ENCODE data around the gene MYMK. TPM values are rescaled to one million over a fixed set of nuclear protein-coding genes. Genes with fewer than 3 reads are reported as not detected.

MYMK gene
- total and polyA plus RNA-seq, 2 of the 13 experiments (the other 11 are each of a cell fraction or from before 2014, with no cell fraction given), result not detected

DNA sequence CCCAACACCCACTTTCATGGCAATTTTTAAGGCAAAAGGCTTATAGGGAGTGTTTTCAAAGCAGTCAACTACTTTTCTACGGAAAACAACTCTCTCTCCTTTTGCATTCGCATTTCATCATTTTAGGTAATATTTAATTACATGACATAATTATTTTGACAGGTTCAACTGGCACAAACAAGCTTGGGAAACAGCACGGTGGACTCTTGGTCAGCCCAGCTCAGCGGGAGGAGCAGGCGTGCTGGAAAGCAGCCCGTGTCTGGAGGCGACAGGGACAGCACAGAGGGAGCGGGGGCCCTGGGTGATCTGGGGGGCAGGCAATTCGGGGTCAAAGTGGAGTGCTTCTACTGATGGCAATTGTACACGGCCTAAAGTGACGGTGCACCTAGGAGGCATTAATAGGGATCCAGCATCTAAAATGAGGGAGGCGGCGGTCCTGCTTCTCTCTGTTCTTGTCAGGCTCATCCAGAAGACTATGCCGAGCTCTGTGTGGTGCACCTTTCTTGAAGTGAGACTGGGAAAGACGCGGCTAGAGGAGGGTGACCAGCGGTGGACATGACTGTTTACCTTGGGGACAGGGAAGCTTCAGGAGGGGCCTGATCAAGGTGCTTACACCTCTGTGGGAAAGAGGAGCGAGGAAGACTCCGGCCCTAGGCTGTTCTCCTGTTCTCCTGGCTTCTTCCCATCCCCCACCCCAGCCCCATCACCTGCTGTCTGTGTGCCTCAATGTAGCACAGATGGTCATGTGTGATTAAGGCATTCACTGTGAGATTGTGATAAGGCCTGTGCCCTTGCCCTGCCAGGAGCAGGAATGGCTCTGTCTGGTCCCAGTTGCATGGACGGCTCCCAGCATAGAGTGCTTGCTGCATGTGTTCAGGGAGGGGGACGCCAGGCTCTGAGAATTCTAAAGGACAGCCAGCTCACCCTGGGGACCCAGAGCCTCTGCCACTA is 3.4 kb downstream of the MYMK start (continued):
- TF ChIP-seq, protein P1, sequence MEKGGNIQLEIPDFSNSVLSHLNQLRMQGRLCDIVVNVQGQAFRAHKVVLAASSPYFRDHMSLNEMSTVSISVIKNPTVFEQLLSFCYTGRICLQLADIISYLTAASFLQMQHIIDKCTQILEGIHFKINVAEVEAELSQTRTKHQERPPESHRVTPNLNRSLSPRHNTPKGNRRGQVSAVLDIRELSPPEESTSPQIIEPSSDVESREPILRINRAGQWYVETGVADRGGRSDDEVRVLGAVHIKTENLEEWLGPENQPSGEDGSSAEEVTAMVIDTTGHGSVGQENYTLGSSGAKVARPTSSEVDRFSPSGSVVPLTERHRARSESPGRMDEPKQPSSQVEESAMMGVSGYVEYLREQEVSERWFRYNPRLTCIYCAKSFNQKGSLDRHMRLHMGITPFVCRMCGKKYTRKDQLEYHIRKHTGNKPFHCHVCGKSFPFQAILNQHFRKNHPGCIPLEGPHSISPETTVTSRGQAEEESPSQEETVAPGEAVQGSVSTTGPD (CRISPR knock-in tag; IDR thresholded peaks at IDR 0.05), result no peak
- TF ChIP-seq NFE2 (CRISPR knock-in tag; IDR thresholded peaks at IDR 0.05), result no peak
- no peak for TF ChIP-seq PAX8 (CRISPR knock-in tag; IDR thresholded peaks at IDR 0.05; ENCODE audit: borderline replicate concordance)
- no peak for TF ChIP-seq PLRG1 (conservative IDR thresholded peaks at IDR 0.05)
- TF ChIP-seq, protein P2, sequence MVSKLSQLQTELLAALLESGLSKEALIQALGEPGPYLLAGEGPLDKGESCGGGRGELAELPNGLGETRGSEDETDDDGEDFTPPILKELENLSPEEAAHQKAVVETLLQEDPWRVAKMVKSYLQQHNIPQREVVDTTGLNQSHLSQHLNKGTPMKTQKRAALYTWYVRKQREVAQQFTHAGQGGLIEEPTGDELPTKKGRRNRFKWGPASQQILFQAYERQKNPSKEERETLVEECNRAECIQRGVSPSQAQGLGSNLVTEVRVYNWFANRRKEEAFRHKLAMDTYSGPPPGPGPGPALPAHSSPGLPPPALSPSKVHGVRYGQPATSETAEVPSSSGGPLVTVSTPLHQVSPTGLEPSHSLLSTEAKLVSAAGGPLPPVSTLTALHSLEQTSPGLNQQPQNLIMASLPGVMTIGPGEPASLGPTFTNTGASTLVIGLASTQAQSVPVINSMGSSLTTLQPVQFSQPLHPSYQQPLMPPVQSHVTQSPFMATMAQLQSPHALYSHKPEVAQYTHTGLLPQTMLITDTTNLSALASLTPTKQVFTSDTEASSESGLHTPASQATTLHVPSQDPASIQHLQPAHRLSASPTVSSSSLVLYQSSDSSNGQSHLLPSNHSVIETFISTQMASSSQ (IDR thresholded peaks at IDR 0.05; ENCODE audit: low read depth), result peak; percentile 38; the same call in 1 of the 2 replicates
- TF ChIP-seq, protein P2 (CRISPR knock-in tag; IDR thresholded peaks at IDR 0.05; ENCODE audit: borderline replicate concordance), result no peak
- no peak for TF ChIP-seq TAF1 (CRISPR knock-in tag; IDR thresholded peaks at IDR 0.05)
- TF ChIP-seq SALL1 (CRISPR knock-in tag; IDR thresholded peaks at IDR 0.05), result peak; percentile 24; the same call in 1 of the 2 replicates
- TF ChIP-seq ZKSCAN1 (IDR thresholded peaks at IDR 0.05; ENCODE audit: low read length), result no peak
- TF ChIP-seq, protein P3, sequence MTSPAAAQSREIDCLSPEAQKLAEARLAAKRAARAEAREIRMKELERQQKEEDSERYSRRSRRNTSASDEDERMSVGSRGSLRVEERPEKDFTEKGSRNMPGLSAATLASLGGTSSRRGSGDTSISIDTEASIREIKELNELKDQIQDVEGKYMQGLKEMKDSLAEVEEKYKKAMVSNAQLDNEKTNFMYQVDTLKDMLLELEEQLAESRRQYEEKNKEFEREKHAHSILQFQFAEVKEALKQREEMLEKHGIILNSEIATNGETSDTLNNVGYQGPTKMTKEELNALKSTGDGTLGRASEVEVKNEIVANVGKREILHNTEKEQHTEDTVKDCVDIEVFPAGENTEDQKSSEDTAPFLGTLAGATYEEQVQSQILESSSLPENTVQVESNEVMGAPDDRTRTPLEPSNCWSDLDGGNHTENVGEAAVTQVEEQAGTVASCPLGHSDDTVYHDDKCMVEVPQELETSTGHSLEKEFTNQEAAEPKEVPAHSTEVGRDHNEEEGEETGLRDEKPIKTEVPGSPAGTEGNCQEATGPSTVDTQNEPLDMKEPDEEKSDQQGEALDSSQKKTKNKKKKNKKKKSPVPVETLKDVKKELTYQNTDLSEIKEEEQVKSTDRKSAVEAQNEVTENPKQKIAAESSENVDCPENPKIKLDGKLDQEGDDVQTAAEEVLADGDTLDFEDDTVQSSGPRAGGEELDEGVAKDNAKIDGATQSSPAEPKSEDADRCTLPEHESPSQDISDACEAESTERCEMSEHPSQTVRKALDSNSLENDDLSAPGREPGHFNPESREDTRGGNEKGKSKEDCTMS (CRISPR knock-in tag; conservative IDR thresholded peaks at IDR 0.05), result no peak
- TF ChIP-seq, protein P4, sequence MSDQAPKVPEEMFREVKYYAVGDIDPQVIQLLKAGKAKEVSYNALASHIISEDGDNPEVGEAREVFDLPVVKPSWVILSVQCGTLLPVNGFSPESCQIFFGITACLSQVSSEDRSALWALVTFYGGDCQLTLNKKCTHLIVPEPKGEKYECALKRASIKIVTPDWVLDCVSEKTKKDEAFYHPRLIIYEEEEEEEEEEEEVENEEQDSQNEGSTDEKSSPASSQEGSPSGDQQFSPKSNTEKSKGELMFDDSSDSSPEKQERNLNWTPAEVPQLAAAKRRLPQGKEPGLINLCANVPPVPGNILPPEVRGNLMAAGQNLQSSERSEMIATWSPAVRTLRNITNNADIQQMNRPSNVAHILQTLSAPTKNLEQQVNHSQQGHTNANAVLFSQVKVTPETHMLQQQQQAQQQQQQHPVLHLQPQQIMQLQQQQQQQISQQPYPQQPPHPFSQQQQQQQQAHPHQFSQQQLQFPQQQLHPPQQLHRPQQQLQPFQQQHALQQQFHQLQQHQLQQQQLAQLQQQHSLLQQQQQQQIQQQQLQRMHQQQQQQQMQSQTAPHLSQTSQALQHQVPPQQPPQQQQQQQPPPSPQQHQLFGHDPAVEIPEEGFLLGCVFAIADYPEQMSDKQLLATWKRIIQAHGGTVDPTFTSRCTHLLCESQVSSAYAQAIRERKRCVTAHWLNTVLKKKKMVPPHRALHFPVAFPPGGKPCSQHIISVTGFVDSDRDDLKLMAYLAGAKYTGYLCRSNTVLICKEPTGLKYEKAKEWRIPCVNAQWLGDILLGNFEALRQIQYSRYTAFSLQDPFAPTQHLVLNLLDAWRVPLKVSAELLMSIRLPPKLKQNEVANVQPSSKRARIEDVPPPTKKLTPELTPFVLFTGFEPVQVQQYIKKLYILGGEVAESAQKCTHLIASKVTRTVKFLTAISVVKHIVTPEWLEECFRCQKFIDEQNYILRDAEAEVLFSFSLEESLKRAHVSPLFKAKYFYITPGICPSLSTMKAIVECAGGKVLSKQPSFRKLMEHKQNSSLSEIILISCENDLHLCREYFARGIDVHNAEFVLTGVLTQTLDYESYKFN (CRISPR knock-in tag; conservative IDR thresholded peaks at IDR 0.05), result peak; percentile 20; the same call in 1 of the 2 replicates
- TF ChIP-seq ZNF678 (CRISPR knock-in tag; IDR thresholded peaks at IDR 0.05), result no peak
- TF ChIP-seq, protein P5, sequence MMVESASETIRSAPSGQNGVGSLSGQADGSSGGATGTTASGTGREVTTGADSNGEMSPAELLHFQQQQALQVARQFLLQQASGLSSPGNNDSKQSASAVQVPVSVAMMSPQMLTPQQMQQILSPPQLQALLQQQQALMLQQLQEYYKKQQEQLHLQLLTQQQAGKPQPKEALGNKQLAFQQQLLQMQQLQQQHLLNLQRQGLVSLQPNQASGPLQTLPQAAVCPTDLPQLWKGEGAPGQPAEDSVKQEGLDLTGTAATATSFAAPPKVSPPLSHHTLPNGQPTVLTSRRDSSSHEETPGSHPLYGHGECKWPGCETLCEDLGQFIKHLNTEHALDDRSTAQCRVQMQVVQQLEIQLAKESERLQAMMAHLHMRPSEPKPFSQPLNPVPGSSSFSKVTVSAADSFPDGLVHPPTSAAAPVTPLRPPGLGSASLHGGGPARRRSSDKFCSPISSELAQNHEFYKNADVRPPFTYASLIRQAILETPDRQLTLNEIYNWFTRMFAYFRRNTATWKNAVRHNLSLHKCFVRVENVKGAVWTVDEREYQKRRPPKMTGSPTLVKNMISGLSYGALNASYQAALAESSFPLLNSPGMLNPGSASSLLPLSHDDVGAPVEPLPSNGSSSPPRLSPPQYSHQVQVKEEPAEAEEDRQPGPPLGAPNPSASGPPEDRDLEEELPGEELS (CRISPR knock-in tag; IDR thresholded peaks at IDR 0.05), result no peak
- TF ChIP-seq ZMAT3 (CRISPR knock-in tag; conservative IDR thresholded peaks at IDR 0.05), result 0 out of 2 replicates have a peak, but pooled peaks have one; percentile 17
